Hindlimb muscle (tissue), 1 donor: ENCODE data around the gene LY86. TPM values are rescaled to one million over a fixed set of nuclear protein-coding genes. Genes with fewer than 3 reads are reported as not detected.
A peak's percentile ranks its signal among the peaks of the same experiment; 100 is the strongest.
"Not testable (repeated sequence)": the region's sequence is repeated elsewhere in the genome, so short reads cannot be mapped to it uniquely, and the experiment has no call there.

ENCODE experiments used
- DNase-seq: peaks from one replicate; pipeline ENCODE4 v3.0.0-alpha.2; 2013
- polyA plus RNA-seq: library from polyadenylated mRNA; unstranded; fragments of 120-200 nt; gene quantifications from one replicate; pipeline ENCODE4 v1.2.1, GENCODE V29; 2013; ENCODE audit not compliant: insufficient read length

The LY86 gene
- polyA plus RNA-seq, 1 donor, result 3.3 TPM

- DNase-seq, result peak; percentile 23
Measured at GRCh38 chr6:6596529-6597328, 8.2 kb downstream of the LY86 start.

GRCh38 chr6:6597682-6598081 is 9.2 kb downstream of the LY86 start:
- DNase-seq, result no peak

- DNase-seq, result peak; percentile 17
Measured at GRCh38 chr6:6599468-6599873, 11.0 kb downstream of the LY86 start.

GRCh38 chr6:6600875-6601274 is 12.4 kb downstream of the LY86 start:
- no peak for DNase-seq

GRCh38 chr6:6602262-6602661 is 13.7 kb downstream of the LY86 start:
- DNase-seq, result no peak

- DNase-seq, result no peak
Measured at GRCh38 chr6:6603317-6603716, 14.8 kb downstream of the LY86 start.

GRCh38 chr6:6604015-6604414 is 15.5 kb downstream of the LY86 start:
- DNase-seq, result no peak

GRCh38 chr6:6604566-6604965 is 16.0 kb downstream of the LY86 start:
- no peak for DNase-seq

- DNase-seq, result no peak
Measured at GRCh38 chr6:6605873-6606272, 17.4 kb downstream of the LY86 start.

- not testable (repeated sequence) for DNase-seq
Measured at GRCh38 chr6:6606391-6607030, 18.0 kb downstream of the LY86 start.

GRCh38 chr6:6609450-6609849 is 20.9 kb downstream of the LY86 start:
- DNase-seq, result no peak

- no peak for DNase-seq
Measured at GRCh38 chr6:6610031-6610591, 21.6 kb downstream of the LY86 start.

GRCh38 chr6:6611486-6611885 is 23.0 kb downstream of the LY86 start:
- no peak for DNase-seq

GRCh38 chr6:6612308-6612707 is 23.8 kb downstream of the LY86 start:
- DNase-seq, result no peak

GRCh38 chr6:6613103-6613718 is 24.7 kb downstream of the LY86 start:
- DNase-seq, result not testable (repeated sequence)

- no peak for DNase-seq
Measured at GRCh38 chr6:6614096-6614982, 25.8 kb downstream of the LY86 start.

- no peak for DNase-seq
Measured at GRCh38 chr6:6614983-6615349, 26.4 kb downstream of the LY86 start.

- no peak for DNase-seq
Measured at GRCh38 chr6:6616656-6617055, 28.1 kb downstream of the LY86 start.

- DNase-seq, result no peak
Measured at GRCh38 chr6:6619021-6619794, 30.7 kb downstream of the LY86 start.

- peak; percentile 13 for DNase-seq
Measured at GRCh38 chr6:6620766-6621425, 32.4 kb downstream of the LY86 start.

- DNase-seq, result peak; percentile 24
Measured at GRCh38 chr6:6622501-6622900, 34.0 kb downstream of the LY86 start.
